Right lobe of liver (tissue), 6 donors: Measurements from ENCODE around the gene TP53RK. TPM values are rescaled to one million over a fixed set of nuclear protein-coding genes. Genes with fewer than 3 reads are reported as not detected.

ENCODE experiments used
- ATAC-seq, 4 donors: fragments of 200-7000 bp; cut with Tn5 transposase; one replicate each; pipeline ENCODE4 v1.9.1; 2020; ENCODE audit warnings: mild to moderate bottlenecking in 4 of 4, moderate library complexity in 4 of 4
- DNase-seq, 3 donors: peaks; one replicate each; pipeline ENCODE4 v3.0.0-alpha.2; 2020
- H3K27ac ChIP-seq, 3 donors: fragments of 200-600 bp; one replicate each; pipeline ENCODE4 v1.8.0; 2022
- H3K27me3 ChIP-seq, 2 donors: fragments of 200-600 bp; one replicate each; pipeline ENCODE4 v1.8.0; 2022
- H3K36me3 ChIP-seq, 4 donors: fragments of 200-600 bp; sonication (generic) in 1 of 4; one replicate each; pipeline versions ENCODE4 v1.5.1 to v1.8.0; 2017 to 2022; ENCODE audit warnings: control low read depth in 1 of 4
- H3K4me1 ChIP-seq, 4 donors: fragments of 200-600 bp; sonication (generic) in 1 of 4; one replicate each; pipeline versions ENCODE4 v1.5.1 to v1.8.0; 2017 to 2022; ENCODE audit warnings: control low read depth in 1 of 4
- H3K4me3 ChIP-seq, 3 donors: fragments of 200-600 bp; one replicate each; pipeline ENCODE4 v1.8.0; 2022
- H3K9me3 ChIP-seq, 4 donors: fragments of 200-600 bp; sonication (generic) in 1 of 4; one replicate each; pipeline versions ENCODE4 v1.5.1 to v1.8.0; 2017 to 2022; ENCODE audit warnings: control low read depth in 1 of 4
- CTCF ChIP-seq, 4 donors: fragments of 200-600 bp in 3 of 4; fragments of 450-650 bp in 1 of 4; IDR thresholded peaks; one replicate each; pipeline versions ENCODE4 v1.5.1 to v1.8.0; 2016 to 2022; ENCODE audit warnings: antibody characterized with exemption in 4 of 4, mild to moderate bottlenecking in 2 of 4
- POLR2A ChIP-seq: fragments of 450-650 bp; IDR thresholded peaks from one replicate; pipeline ENCODE4 v1.6.1; 2017; ENCODE audit warnings: antibody characterized with exemption, mild to moderate bottlenecking
- WGBS: methylation state at CpG from one replicate; pipeline ENCODE4 v1.1.6; 2018; ENCODE audit warnings: low coverage, low lambda C conversion rate; ENCODE audit not compliant: insufficient coverage; ENCODE audit errors: missing lambda C conversion rate; 5-methylcytosine and 5-hydroxymethylcytosine counted together
- intact Hi-C, 2 donors: fragments of 100-400 bp; cut with DNase I; formaldehyde crosslinking; loops; one replicate each; pipeline versions ENCODE4 v1.11.2 to v1.14.1; 2022
- total RNA-seq, 6 experiments: library from RNA; depleted of rRNA in 2 of 6; stranded (reverse); fragments of >200 nt in 2 of 6; fragmentation: NEBNext Ultra II Directional in 3 of 6; extraction: Animal tissue kit (Norgen Biotek cat#: 25700) in 3 of 6; gene quantifications; one replicate each; pipeline versions ENCODE4 v1.1.0 to v1.2.4, GENCODE V29; 2016 to 2023
- donor health status: DM: no; HTN: yes; CAD: no.
- donor health status: DM: no; HTN: no; CAD: no.
- donor health status: DM: no; HTN: no; CAD: no.
- donor health status: DM: no; HTN: yes; CAD: no.
- donor health status: DM: no; HTN: yes; CAD: no.

Gene TP53RK
- total RNA-seq, 6 experiments from 2014 or later: 3.1 to 10.0 (median 5.2) TPM

- TF ChIP-seq CTCF (IDR thresholded peaks at IDR 0.05) (no peak), POLR2A (no peak)
- Histone ChIP-seq H3K4me1 (peaks cover 0 to 19% (median 5%) of the 10 kb centered on the region in 4 donors), H3K9me3 (no peaks in the 10 kb centered on the region), H3K27ac (peak overlapping the region in 2 of 3 donors; percentile 82), H3K4me3 (peak overlapping the region; percentile 75 to 93 (median 82)), H3K27me3 (no peaks in the 10 kb centered on the region), H3K36me3 (peaks cover 0 to 13% (median 0%) of the 10 kb centered on the region in 4 donors)
- 56% methylated on average over 13 of the region's 13 CpGs for WGBS
- no peak for DNase-seq
- peak in 1 of 4 donors; percentile 1 for ATAC-seq
- intact Hi-C loops: no loop called here
Measured at GRCh38 chr20:46690219-46691106, 1.2 kb upstream of the TP53RK start.

- H3K27me3 ChIP-seq: no peaks in the 10 kb centered on the region
- H3K4me1 ChIP-seq: peaks cover 0 to 19% (median 5%) of the 10 kb centered on the region in 4 donors
- no peaks in the 10 kb centered on the region for H3K9me3 ChIP-seq
- no peak for DNase-seq
- no peak for TF ChIP-seq CTCF (IDR thresholded peaks at IDR 0.05)
- no peak for TF ChIP-seq POLR2A
- ATAC-seq: no peak
- peak overlapping the region; percentile 75 to 93 (median 82) for H3K4me3 ChIP-seq
- H3K27ac ChIP-seq: peak overlapping the region; percentile 82
- intact Hi-C loops: loop anchor here in 1 of 2 donors (10.0 kb wide), 1 partner anchor 135 kb away; the partner anchor contains the start of gene OCSTAMP
- 0% methylated on average over 12 of the region's 12 CpGs for WGBS
- H3K36me3 ChIP-seq: peaks cover 0 to 18% (median 0%) of the 10 kb centered on the region in 4 donors
Measured at GRCh38 chr20:46689754-46690085, 476 bp upstream of the TP53RK start.

- Histone ChIP-seq H3K27ac (peak overlapping the region; percentile 82), H3K27me3 (no peaks in the 10 kb centered on the region), H3K4me1 (peaks cover 0 to 21% (median 6%) of the 10 kb centered on the region in 4 donors), H3K4me3 (peak overlapping the region; percentile 75 to 93 (median 82)), H3K36me3 (peaks cover 0 to 18% (median 0%) of the 10 kb centered on the region in 4 donors), H3K9me3 (no peaks in the 10 kb centered on the region)
- ATAC-seq (peak in 1 of 4 donors; percentile 3), DNase-seq (no peak)
- intact Hi-C loops: loop anchor here in 1 of 2 donors (10.0 kb wide), 1 partner anchor 134 kb away; the partner anchor contains the start of gene OCSTAMP
- no peak for TF ChIP-seq POLR2A
- no peak for TF ChIP-seq CTCF (IDR thresholded peaks at IDR 0.05)
- WGBS: 15% methylated on average over 17 of the region's 20 CpGs
Measured at GRCh38 chr20:46688151-46689081, 828 bp downstream of the TP53RK start.

- no peaks in the 10 kb centered on the region for H3K9me3 ChIP-seq
- H3K4me3 ChIP-seq: peak overlapping the region in 2 of 3 donors; percentile 44 to 47
- DNase-seq (no peak), ATAC-seq (peak; percentile 58 to 77 (median 72))
- peaks cover 0 to 38% (median 9%) of the 10 kb centered on the region in 4 donors for H3K4me1 ChIP-seq
- no peaks in the 10 kb centered on the region for H3K27me3 ChIP-seq
- intact Hi-C loops: loop anchor here (5.0 to 10.0 kb wide), 2 partner anchors 127 to 129 kb away; partner anchors contain the start of gene OCSTAMP (in 1 of the 2)
- TF ChIP-seq CTCF (IDR thresholded peaks at IDR 0.05) (no peak), POLR2A (peak; percentile 10)
- peak overlapping the region in 1 of 3 donors; percentile 36 for H3K27ac ChIP-seq
- WGBS: 54% methylated on average over 23 of the region's 23 CpGs
- peaks cover 0 to 18% (median 0%) of the 10 kb centered on the region in 4 donors for H3K36me3 ChIP-seq
Measured at GRCh38 chr20:46683939-46684750, 5.1 kb downstream of the TP53RK start.
